ENCODE measurements around the gene NUMB. TPM values are rescaled to one million over a fixed set of nuclear protein-coding genes. Genes with fewer than 3 reads are reported as not detected.
"Not testable (repeated sequence)": the region's sequence is repeated elsewhere in the genome, so short reads cannot be mapped to it uniquely, and the experiment has no call there.

The NUMB gene
- total and polyA plus RNA-seq, 2 donors (not counting 1 experiment from before 2014, with no cell fraction given) = 36.0 to 151 TPM

DNA sequence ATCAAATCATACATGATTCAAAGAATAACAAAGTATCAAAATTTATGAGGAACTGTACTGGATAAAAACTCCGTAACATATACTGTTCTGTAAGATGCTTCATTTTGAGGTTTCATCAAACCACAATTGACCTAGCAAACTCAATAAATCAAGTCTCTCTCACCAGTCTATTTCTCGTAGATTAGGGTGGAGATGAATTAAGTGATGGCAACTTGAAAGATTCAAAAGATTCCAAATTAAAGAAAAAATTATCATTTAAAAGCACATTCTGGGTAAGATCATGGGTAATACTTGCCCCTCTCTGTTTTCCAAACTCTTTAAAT, 146.7 kb downstream of the NUMB start:
- no peaks in the 10 kb centered on the region for H3K27me3 ChIP-seq (ENCODE audit: control insufficient read depth, insufficient read depth, low read length)
- H3K4me3 ChIP-seq (replicated peaks in 1 of 4; ENCODE audit: control extremely low read depth in 1 of 4, insufficient read depth in 1 of 4, low read depth in 3 of 4, low read length in 4 of 4) = no peak overlapping the region
- H3K4me1 ChIP-seq (ENCODE audit: control insufficient read depth, extremely low read depth, insufficient read depth, low read length) = no peaks in the 10 kb centered on the region
- no peaks in the 10 kb centered on the region for H3K79me2 ChIP-seq (ENCODE audit: control insufficient read depth, insufficient read depth, low read length)
- H3K9me3 ChIP-seq (ENCODE audit: control insufficient read depth, insufficient read depth, low read depth, low read length) = no peaks in the 10 kb centered on the region
- no peak for TF ChIP-seq EZH2 (IDR thresholded peaks at IDR 0.05; ENCODE audit: low read length, missing control alignments)
- TF ChIP-seq, protein P1, sequence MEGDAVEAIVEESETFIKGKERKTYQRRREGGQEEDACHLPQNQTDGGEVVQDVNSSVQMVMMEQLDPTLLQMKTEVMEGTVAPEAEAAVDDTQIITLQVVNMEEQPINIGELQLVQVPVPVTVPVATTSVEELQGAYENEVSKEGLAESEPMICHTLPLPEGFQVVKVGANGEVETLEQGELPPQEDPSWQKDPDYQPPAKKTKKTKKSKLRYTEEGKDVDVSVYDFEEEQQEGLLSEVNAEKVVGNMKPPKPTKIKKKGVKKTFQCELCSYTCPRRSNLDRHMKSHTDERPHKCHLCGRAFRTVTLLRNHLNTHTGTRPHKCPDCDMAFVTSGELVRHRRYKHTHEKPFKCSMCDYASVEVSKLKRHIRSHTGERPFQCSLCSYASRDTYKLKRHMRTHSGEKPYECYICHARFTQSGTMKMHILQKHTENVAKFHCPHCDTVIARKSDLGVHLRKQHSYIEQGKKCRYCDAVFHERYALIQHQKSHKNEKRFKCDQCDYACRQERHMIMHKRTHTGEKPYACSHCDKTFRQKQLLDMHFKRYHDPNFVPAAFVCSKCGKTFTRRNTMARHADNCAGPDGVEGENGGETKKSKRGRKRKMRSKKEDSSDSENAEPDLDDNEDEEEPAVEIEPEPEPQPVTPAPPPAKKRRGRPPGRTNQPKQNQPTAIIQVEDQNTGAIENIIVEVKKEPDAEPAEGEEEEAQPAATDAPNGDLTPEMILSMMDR (conservative IDR thresholded peaks at IDR 0.05 in 1 of 2, IDR thresholded peaks at IDR 0.05 in 1 of 2; ENCODE audit: low read depth in 1 of 2, low read length in 2 of 2) = no peak
- no peak overlapping the region for H3K4me2 ChIP-seq (ENCODE audit: extremely low read depth, insufficient read depth, low read length)
- H2AFZ ChIP-seq (ENCODE audit: low read length) = no peak overlapping the region
- H3K9ac ChIP-seq (ENCODE audit: insufficient read depth, low read length) = no peak overlapping the region
- H3K36me3 ChIP-seq (ENCODE audit: control insufficient read depth, insufficient read depth, low read length) = no peaks in the 10 kb centered on the region
- H3K27ac ChIP-seq (ENCODE audit: insufficient read depth, low read length) = no peak overlapping the region
- no peaks in the 10 kb centered on the region for H4K20me1 ChIP-seq (ENCODE audit: control insufficient read depth, extremely low read depth, insufficient read depth, low read length)
- DNase-seq (ENCODE audit: low read depth in 2 of 2) = no peak

DNA sequence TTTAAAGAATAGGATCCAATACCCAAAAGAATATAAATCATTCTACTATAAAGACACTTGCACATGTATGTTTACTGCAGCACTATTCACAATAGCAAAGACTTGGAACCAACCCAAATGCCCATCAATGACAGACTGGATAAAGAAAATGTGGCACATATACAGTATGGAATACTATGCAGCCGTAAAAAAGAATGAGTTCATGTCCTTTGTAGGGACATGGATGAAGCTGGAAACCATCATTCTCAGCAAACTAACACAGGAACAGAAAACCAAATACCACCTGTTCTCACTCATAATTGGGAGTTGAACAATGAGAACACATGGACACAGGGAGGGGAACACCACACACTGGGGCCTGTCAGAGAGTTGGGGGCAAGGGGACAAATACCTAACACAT, 149.1 kb downstream of the NUMB start:
- not testable (repeated sequence) for H2AFZ ChIP-seq (ENCODE audit: low read length); H3K27ac ChIP-seq (ENCODE audit: insufficient read depth, low read length); H3K4me3 ChIP-seq (replicated peaks in 1 of 4; ENCODE audit: control extremely low read depth in 1 of 4, insufficient read depth in 1 of 4, low read depth in 3 of 4, low read length in 4 of 4); DNase-seq (ENCODE audit: low read depth in 2 of 2); H3K79me2 ChIP-seq (ENCODE audit: control insufficient read depth, insufficient read depth, low read length); H3K27me3 ChIP-seq (ENCODE audit: control insufficient read depth, insufficient read depth, low read length); H3K9ac ChIP-seq (ENCODE audit: insufficient read depth, low read length); H4K20me1 ChIP-seq (ENCODE audit: control insufficient read depth, extremely low read depth, insufficient read depth, low read length); H3K36me3 ChIP-seq (ENCODE audit: control insufficient read depth, insufficient read depth, low read length); H3K4me1 ChIP-seq (ENCODE audit: control insufficient read depth, extremely low read depth, insufficient read depth, low read length); H3K9me3 ChIP-seq (ENCODE audit: control insufficient read depth, insufficient read depth, low read depth, low read length); H3K4me2 ChIP-seq (ENCODE audit: extremely low read depth, insufficient read depth, low read length)

DNA sequence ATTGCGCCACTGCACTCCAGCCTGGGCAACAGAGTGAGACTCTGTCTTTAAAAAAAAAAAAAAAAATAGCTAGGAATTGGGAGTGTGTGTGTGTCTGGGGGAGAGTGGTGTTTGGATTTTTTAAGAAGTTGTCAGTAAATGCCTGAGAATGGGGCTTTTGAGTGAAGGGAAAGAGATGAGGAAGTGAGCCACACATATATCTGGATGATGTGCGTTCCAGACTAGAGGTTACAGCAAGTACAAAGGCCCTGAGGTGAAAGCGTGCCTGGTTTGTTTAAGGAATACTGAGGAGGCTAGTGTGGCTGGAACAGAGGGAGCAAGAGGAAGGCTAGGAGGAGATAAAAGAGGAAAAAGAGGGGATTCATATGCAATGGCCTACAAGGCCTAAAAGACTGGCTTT, 151.1 kb downstream of the NUMB start:
- no peaks in the 10 kb centered on the region for H3K27me3 ChIP-seq (ENCODE audit: control insufficient read depth, insufficient read depth, low read length)
- H3K4me3 ChIP-seq (replicated peaks in 1 of 4; ENCODE audit: control extremely low read depth in 1 of 4, insufficient read depth in 1 of 4, low read depth in 3 of 4, low read length in 4 of 4) = no peak overlapping the region
- no peak overlapping the region for H2AFZ ChIP-seq (ENCODE audit: low read length)
- H3K9me3 ChIP-seq (ENCODE audit: control insufficient read depth, insufficient read depth, low read depth, low read length) = no peaks in the 10 kb centered on the region
- H4K20me1 ChIP-seq (ENCODE audit: control insufficient read depth, extremely low read depth, insufficient read depth, low read length) = no peaks in the 10 kb centered on the region
- no peaks in the 10 kb centered on the region for H3K36me3 ChIP-seq (ENCODE audit: control insufficient read depth, insufficient read depth, low read length)
- TF ChIP-seq, protein P1 (conservative IDR thresholded peaks at IDR 0.05 in 1 of 2, IDR thresholded peaks at IDR 0.05 in 1 of 2; ENCODE audit: low read depth in 1 of 2, low read length in 2 of 2) = no peak
- no peak for TF ChIP-seq EZH2 (IDR thresholded peaks at IDR 0.05; ENCODE audit: low read length, missing control alignments)
- no peak overlapping the region for H3K27ac ChIP-seq (ENCODE audit: insufficient read depth, low read length)
- no peak for DNase-seq (ENCODE audit: low read depth in 2 of 2)
- no peak overlapping the region for H3K4me2 ChIP-seq (ENCODE audit: extremely low read depth, insufficient read depth, low read length)
- no peak overlapping the region for H3K9ac ChIP-seq (ENCODE audit: insufficient read depth, low read length)
- no peaks in the 10 kb centered on the region for H3K4me1 ChIP-seq (ENCODE audit: control insufficient read depth, extremely low read depth, insufficient read depth, low read length)
- H3K79me2 ChIP-seq (ENCODE audit: control insufficient read depth, insufficient read depth, low read length) = no peaks in the 10 kb centered on the region

DNA sequence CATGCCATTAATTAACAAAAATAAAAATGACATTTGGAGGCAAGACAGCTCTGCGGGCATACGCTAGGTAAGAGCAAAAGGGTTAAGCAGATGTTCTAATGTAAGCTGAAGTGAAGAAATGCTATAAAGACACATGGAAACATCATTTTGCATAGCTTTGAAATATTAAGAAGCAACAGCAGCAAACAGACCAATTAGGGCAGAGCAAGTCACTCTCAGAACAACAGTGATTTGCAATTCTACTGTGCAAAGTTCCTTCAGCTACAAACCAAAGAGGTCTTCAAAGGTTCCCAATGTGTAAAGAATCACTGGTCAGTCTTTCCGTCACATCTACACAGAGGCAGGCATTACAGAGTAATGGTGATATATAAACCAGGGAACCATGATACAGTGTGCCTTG, 152.8 kb downstream of the NUMB start:
- H2AFZ ChIP-seq (ENCODE audit: low read length) = no peak overlapping the region
- no peaks in the 10 kb centered on the region for H3K27me3 ChIP-seq (ENCODE audit: control insufficient read depth, insufficient read depth, low read length)
- no peak overlapping the region for H3K4me2 ChIP-seq (ENCODE audit: extremely low read depth, insufficient read depth, low read length)
- no peak for DNase-seq (ENCODE audit: low read depth in 2 of 2)
- H3K4me3 ChIP-seq (replicated peaks in 1 of 4; ENCODE audit: control extremely low read depth in 1 of 4, insufficient read depth in 1 of 4, low read depth in 3 of 4, low read length in 4 of 4) = no peak overlapping the region
- no peaks in the 10 kb centered on the region for H3K9me3 ChIP-seq (ENCODE audit: control insufficient read depth, insufficient read depth, low read depth, low read length)
- no peaks in the 10 kb centered on the region for H3K36me3 ChIP-seq (ENCODE audit: control insufficient read depth, insufficient read depth, low read length)
- no peak overlapping the region for H3K9ac ChIP-seq (ENCODE audit: insufficient read depth, low read length)
- H3K79me2 ChIP-seq (ENCODE audit: control insufficient read depth, insufficient read depth, low read length) = no peaks in the 10 kb centered on the region
- no peak overlapping the region for H3K27ac ChIP-seq (ENCODE audit: insufficient read depth, low read length)
- TF ChIP-seq EZH2 (IDR thresholded peaks at IDR 0.05; ENCODE audit: low read length, missing control alignments) = no peak
- TF ChIP-seq, protein P1 (conservative IDR thresholded peaks at IDR 0.05 in 1 of 2, IDR thresholded peaks at IDR 0.05 in 1 of 2; ENCODE audit: low read depth in 1 of 2, low read length in 2 of 2) = no peak
- H4K20me1 ChIP-seq (ENCODE audit: control insufficient read depth, extremely low read depth, insufficient read depth, low read length) = no peaks in the 10 kb centered on the region
- no peaks in the 10 kb centered on the region for H3K4me1 ChIP-seq (ENCODE audit: control insufficient read depth, extremely low read depth, insufficient read depth, low read length)
